ENCODE data around the gene WDFY3.

The WDFY3 gene

DNA sequence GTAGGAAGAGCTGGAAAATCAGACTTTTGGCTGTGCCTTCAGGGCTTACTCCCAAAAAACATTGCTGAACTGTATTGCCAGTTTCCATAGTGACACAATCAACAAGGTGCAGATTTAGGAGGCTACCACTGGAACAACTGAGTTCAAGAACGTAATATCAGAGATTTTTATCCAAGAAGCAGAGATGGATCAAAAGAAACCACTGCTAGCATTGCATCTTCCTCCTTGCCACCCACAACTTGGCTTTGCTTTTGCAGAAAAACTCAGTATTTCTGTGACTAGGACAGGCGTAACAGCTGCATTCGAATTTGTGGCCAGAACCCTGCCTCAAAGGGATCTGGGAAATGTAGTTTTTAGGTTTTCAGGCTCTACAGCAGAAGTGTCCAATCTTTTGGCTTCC lies 27.8 kb upstream of the WDFY3 start:
- no peak overlapping the region for H3K4me3 ChIP-seq (ENCODE audit: low read depth, low read length)
- H3K79me2 ChIP-seq = no peaks in the 10 kb centered on the region

DNA sequence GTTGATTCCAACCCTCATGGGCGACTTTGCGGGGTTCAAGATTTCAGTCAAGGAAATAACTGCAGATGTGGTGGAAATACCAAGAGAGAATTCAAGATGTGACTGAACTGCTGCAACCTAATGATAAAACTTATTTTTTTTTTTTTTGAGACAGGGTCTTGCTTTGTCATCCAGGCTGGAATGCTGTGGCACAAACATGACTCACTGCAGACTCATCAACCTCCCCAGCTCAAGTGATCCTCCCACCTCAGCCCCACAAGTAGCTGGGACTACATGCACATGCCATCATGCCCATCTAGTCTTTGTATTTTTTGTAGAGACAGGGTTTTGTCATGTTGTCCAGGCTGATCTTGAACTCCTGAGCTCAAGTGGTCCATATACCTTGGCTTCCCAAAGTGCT lies 19.5 kb upstream of the WDFY3 start:
- Histone ChIP-seq H3K4me1 (no peaks in the 10 kb centered on the region), H3K27ac (no peak overlapping the region), H3K4me3 (ENCODE audit: low read depth, low read length) (no peak overlapping the region), H2AFZ (no peak overlapping the region), H3K36me3 (ENCODE audit: control insufficient read depth, insufficient read depth, low read length) (no peaks in the 10 kb centered on the region), H3K9me3 (ENCODE audit: control insufficient read depth, low read length) (no peaks in the 10 kb centered on the region), H3K4me2 (ENCODE audit: low read length) (no peak overlapping the region), H3K79me2 (no peaks in the 10 kb centered on the region), H3K27me3 (ENCODE audit: control insufficient read depth, insufficient read depth, low read length) (no peaks in the 10 kb centered on the region), H3K9ac (no peak overlapping the region)
- TF ChIP-seq, protein P1, sequence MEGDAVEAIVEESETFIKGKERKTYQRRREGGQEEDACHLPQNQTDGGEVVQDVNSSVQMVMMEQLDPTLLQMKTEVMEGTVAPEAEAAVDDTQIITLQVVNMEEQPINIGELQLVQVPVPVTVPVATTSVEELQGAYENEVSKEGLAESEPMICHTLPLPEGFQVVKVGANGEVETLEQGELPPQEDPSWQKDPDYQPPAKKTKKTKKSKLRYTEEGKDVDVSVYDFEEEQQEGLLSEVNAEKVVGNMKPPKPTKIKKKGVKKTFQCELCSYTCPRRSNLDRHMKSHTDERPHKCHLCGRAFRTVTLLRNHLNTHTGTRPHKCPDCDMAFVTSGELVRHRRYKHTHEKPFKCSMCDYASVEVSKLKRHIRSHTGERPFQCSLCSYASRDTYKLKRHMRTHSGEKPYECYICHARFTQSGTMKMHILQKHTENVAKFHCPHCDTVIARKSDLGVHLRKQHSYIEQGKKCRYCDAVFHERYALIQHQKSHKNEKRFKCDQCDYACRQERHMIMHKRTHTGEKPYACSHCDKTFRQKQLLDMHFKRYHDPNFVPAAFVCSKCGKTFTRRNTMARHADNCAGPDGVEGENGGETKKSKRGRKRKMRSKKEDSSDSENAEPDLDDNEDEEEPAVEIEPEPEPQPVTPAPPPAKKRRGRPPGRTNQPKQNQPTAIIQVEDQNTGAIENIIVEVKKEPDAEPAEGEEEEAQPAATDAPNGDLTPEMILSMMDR (IDR thresholded peaks at IDR 0.05) = no peak

More for the DNA sequence above, 27.8 kb upstream of the WDFY3 start:
- H3K4me1 ChIP-seq = no peaks in the 10 kb centered on the region
- H3K27me3 ChIP-seq (ENCODE audit: control insufficient read depth, insufficient read depth, low read length) = no peaks in the 10 kb centered on the region
- no peaks in the 10 kb centered on the region for H3K9me3 ChIP-seq (ENCODE audit: control insufficient read depth, low read length)
- TF ChIP-seq, protein P1 (IDR thresholded peaks at IDR 0.05) = no peak
- no peak overlapping the region for H2AFZ ChIP-seq
- H3K36me3 ChIP-seq (ENCODE audit: control insufficient read depth, insufficient read depth, low read length) = no peaks in the 10 kb centered on the region
- H3K9ac ChIP-seq = no peak overlapping the region
- no peak overlapping the region for H3K27ac ChIP-seq
- H3K4me2 ChIP-seq (ENCODE audit: low read length) = no peak overlapping the region

DNA sequence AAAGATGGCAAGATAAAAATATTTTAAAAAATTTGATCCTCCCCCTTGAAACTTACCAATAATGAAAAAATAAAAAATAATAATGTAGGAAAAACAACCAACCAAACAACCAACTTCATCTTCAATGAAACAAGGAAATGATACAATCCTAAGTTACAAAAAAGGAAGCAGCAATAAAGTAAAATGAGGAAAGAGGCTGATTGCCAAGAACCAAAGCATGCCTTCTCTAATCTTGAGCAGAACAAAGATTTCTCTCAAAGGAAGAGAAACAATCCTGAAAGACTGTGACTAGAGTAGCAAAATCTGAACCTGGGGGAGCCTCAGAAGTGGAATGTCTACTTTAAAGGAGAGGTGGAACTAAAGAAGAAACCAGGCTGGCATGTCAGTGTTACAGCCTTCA lies 10.9 kb upstream of the WDFY3 start:
- no peak overlapping the region for H3K27ac ChIP-seq
- H3K4me1 ChIP-seq = no peaks in the 10 kb centered on the region

DNA sequence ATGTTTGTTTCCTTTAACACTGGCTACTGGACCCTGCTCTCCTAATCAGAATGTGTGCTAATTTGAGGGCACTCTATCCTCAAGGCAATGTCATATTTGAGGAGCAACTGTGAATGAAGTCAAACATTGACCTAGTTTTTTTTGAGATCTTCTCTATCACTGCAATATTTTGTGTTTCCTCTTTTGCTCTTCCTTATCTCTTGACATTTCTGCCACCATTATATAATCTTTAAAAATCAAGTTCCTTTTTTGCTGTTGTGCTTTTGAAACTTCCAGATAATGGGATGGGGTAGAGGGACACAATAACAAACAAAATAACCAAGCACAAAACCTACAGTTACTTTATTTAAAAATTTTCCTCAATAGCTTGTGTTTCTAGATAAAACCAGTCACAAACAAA lies 7.4 kb upstream of the WDFY3 start:
- H3K4me1 ChIP-seq = no peaks in the 10 kb centered on the region
- H3K9ac ChIP-seq = no peak overlapping the region
- TF ChIP-seq, protein P1 (IDR thresholded peaks at IDR 0.05) = no peak
- no peaks in the 10 kb centered on the region for H3K27me3 ChIP-seq (ENCODE audit: control insufficient read depth, insufficient read depth, low read length)
- no peaks in the 10 kb centered on the region for H3K79me2 ChIP-seq
- no peaks in the 10 kb centered on the region for H3K9me3 ChIP-seq (ENCODE audit: control insufficient read depth, low read length)
- no peaks in the 10 kb centered on the region for H3K36me3 ChIP-seq (ENCODE audit: control insufficient read depth, insufficient read depth, low read length)
- H3K4me3 ChIP-seq (ENCODE audit: low read depth, low read length) = no peak overlapping the region
- H3K4me2 ChIP-seq (ENCODE audit: low read length) = no peak overlapping the region
- no peak overlapping the region for H2AFZ ChIP-seq
- H3K27ac ChIP-seq = no peak overlapping the region

More for the DNA sequence above, 10.9 kb upstream of the WDFY3 start:
- H3K4me3 ChIP-seq (ENCODE audit: low read depth, low read length) = no peak overlapping the region
- no peaks in the 10 kb centered on the region for H3K27me3 ChIP-seq (ENCODE audit: control insufficient read depth, insufficient read depth, low read length)
- no peak overlapping the region for H3K9ac ChIP-seq
- no peaks in the 10 kb centered on the region for H3K79me2 ChIP-seq
- H3K4me2 ChIP-seq (ENCODE audit: low read length) = no peak overlapping the region
- TF ChIP-seq, protein P1 (IDR thresholded peaks at IDR 0.05) = no peak
- no peak overlapping the region for H2AFZ ChIP-seq
- H3K9me3 ChIP-seq (ENCODE audit: control insufficient read depth, low read length) = no peaks in the 10 kb centered on the region
- no peaks in the 10 kb centered on the region for H3K36me3 ChIP-seq (ENCODE audit: control insufficient read depth, insufficient read depth, low read length)

DNA sequence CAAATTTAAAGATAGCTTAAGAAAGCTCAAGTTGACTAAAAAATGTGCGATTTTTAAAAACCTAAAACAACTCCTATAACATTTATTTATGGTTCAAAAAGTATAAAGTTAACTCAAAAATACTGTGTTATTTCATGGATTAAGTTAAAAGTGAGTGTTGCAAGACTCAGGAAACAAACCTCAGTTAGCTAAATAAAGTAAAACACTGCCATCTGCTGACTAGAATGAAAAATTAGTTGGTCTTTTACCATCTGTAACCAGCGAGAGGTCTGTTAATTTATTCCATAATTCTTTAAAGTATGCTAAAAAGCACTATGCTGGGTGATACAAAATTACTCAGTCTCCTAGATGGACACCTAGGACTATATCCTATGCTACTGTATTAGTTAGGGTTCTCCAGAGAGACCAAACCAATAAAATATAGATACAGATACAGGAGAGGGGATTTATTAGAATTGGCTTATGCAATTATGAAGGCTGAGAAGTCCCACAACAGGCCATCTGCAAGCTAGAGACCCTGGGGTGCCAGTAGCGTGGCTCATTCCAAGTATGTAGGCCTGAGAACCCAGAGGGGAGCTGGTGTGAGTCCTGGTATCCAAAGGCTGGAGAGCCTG lies 4.9 kb upstream of the WDFY3 start:
- no peak overlapping the region for H3K27ac ChIP-seq
- TF ChIP-seq, protein P1 (IDR thresholded peaks at IDR 0.05) = peak; percentile 29
- H3K4me1 ChIP-seq = no peaks in the 10 kb centered on the region
- H3K9me3 ChIP-seq (ENCODE audit: control insufficient read depth, low read length) = no peaks in the 10 kb centered on the region
- H3K79me2 ChIP-seq = no peaks in the 10 kb centered on the region
- H3K4me2 ChIP-seq (ENCODE audit: low read length) = no peak overlapping the region
- no peak overlapping the region for H3K4me3 ChIP-seq (ENCODE audit: low read depth, low read length)
- H3K36me3 ChIP-seq (ENCODE audit: control insufficient read depth, insufficient read depth, low read length) = no peaks in the 10 kb centered on the region
- no peak overlapping the region for H3K9ac ChIP-seq
- peak overlapping the region; percentile 56 for H2AFZ ChIP-seq
- no peaks in the 10 kb centered on the region for H3K27me3 ChIP-seq (ENCODE audit: control insufficient read depth, insufficient read depth, low read length)
